NB4 (cell line): Measurements from ENCODE around the gene IFNA17.

Source experiments
- CTCF ChIP-seq: IDR thresholded peaks from one replicate; pipeline ENCODE4 v1.5.1; 2012; ENCODE audit warnings: low read depth, low read length
- MAX ChIP-seq: IDR thresholded peaks from 2 replicates; pipeline ENCODE4 v1.6.1; 2011; ENCODE audit warnings: low read depth, low read length

- TF ChIP-seq MAX (peak; percentile 18; the same call in 1 of the 2 replicates), CTCF (peak; percentile 96)
These were observed 7.7 kb upstream of the IFNA17 start for GRCh38 chr9:21235468-21236359.
